ENCODE results near the gene SELENOK.

Gene SELENOK

GRCh38 chr3:53863145-53863544 is 28.5 kb downstream of the SELENOK start:
- DNase-seq (ENCODE audit: low read depth): no peak
- no peak overlapping the region for H3K4me3 ChIP-seq (ENCODE audit: low read depth, low read length)
- no peak for TF ChIP-seq CTCF (IDR thresholded peaks at IDR 0.05; ENCODE audit: low read depth, low read length, missing control alignments)

GRCh38 chr3:53862241-53862640 is 29.4 kb downstream of the SELENOK start:
- TF ChIP-seq CTCF (IDR thresholded peaks at IDR 0.05; ENCODE audit: low read depth, low read length, missing control alignments): no peak
- H3K4me3 ChIP-seq (ENCODE audit: low read depth, low read length): no peak overlapping the region
- no peak for DNase-seq (ENCODE audit: low read depth)

GRCh38 chr3:53860196-53860595 is 31.5 kb downstream of the SELENOK start:
- no peak overlapping the region for H3K4me3 ChIP-seq (ENCODE audit: low read depth, low read length)
- no peak for TF ChIP-seq CTCF (IDR thresholded peaks at IDR 0.05; ENCODE audit: low read depth, low read length, missing control alignments)
- no peak for DNase-seq (ENCODE audit: low read depth)

- TF ChIP-seq CTCF (IDR thresholded peaks at IDR 0.05; ENCODE audit: low read depth, low read length, missing control alignments): no peak
- no peak for DNase-seq (ENCODE audit: low read depth)
- no peak overlapping the region for H3K4me3 ChIP-seq (ENCODE audit: low read depth, low read length)
Observed at GRCh38 chr3:53859178-53859577, 32.5 kb downstream of the SELENOK start.

- no peak overlapping the region for H3K4me3 ChIP-seq (ENCODE audit: low read depth, low read length)
- peak; percentile 7 for TF ChIP-seq CTCF (IDR thresholded peaks at IDR 0.05; ENCODE audit: low read depth, low read length, missing control alignments)
- DNase-seq (ENCODE audit: low read depth): no peak
Observed at GRCh38 chr3:53858096-53858741, 33.4 kb downstream of the SELENOK start.

GRCh38 chr3:53856964-53857363 is 34.7 kb downstream of the SELENOK start:
- DNase-seq (ENCODE audit: low read depth): no peak
- no peak overlapping the region for H3K4me3 ChIP-seq (ENCODE audit: low read depth, low read length)
- TF ChIP-seq CTCF (IDR thresholded peaks at IDR 0.05; ENCODE audit: low read depth, low read length, missing control alignments): no peak

- no peak overlapping the region for H3K4me3 ChIP-seq (ENCODE audit: low read depth, low read length)
- TF ChIP-seq CTCF (IDR thresholded peaks at IDR 0.05; ENCODE audit: low read depth, low read length, missing control alignments): no peak
- DNase-seq (ENCODE audit: low read depth): no peak
Observed at GRCh38 chr3:53850895-53851294, 40.8 kb downstream of the SELENOK start.
